VCaP (cell line): ENCODE results near the gene FRAS1.
"Not testable (repeated sequence)": the region's sequence is repeated elsewhere in the genome, so short reads cannot be mapped to it uniquely, and the experiment has no call there.

Experiments used
- H3K27ac ChIP-seq: fragments of 450-650 bp; 2 replicates; pipeline ENCODE4 v1.5.1; 2017
- TF ChIP-seq, protein P1 (sequence below): fragments of 450-650 bp; conservative IDR thresholded peaks from 2 replicates; pipeline ENCODE4 v1.5.1; 2017; ENCODE audit warnings: mild to moderate bottlenecking, moderate library complexity

Gene FRAS1

DNA sequence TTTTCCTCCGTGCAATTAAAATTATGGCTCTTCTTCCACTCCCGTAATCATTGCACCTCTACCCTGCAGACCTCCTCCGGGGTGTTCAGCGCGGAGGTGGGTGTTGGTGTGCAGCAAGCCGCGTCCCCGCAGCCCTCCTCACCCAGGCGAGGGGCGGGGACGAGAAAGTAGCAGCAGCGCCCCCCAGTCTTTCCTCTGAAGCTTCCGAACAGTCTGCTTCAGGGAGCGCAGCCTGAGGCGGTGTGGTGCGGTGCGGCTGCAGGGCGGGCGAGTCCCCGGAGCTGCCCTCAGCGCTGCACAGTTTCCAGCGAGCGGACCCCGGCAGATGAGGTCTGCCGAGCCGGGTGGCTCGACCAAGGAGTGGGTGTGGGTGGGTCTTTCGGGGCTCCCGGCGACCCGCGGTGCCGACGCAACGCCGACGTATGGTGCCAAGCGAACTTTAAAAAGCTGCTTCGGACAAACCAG, at the start of gene FRAS1:
Gene FRAS1, plus strand, starts transcription at position 189 of the 465 bp plus-strand sequence. CDS start 687 bp downstream, outside the sequence.
- TF ChIP-seq, protein P1, sequence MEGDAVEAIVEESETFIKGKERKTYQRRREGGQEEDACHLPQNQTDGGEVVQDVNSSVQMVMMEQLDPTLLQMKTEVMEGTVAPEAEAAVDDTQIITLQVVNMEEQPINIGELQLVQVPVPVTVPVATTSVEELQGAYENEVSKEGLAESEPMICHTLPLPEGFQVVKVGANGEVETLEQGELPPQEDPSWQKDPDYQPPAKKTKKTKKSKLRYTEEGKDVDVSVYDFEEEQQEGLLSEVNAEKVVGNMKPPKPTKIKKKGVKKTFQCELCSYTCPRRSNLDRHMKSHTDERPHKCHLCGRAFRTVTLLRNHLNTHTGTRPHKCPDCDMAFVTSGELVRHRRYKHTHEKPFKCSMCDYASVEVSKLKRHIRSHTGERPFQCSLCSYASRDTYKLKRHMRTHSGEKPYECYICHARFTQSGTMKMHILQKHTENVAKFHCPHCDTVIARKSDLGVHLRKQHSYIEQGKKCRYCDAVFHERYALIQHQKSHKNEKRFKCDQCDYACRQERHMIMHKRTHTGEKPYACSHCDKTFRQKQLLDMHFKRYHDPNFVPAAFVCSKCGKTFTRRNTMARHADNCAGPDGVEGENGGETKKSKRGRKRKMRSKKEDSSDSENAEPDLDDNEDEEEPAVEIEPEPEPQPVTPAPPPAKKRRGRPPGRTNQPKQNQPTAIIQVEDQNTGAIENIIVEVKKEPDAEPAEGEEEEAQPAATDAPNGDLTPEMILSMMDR: no peak; the same call in 1 of the 2 replicates
- peak within 1 kb of the TSS; percentile 99 for H3K27ac ChIP-seq

GRCh38 chr4:78011003-78011402, 46.1 kb upstream of the FRAS1 start:
- not testable (repeated sequence) for H3K27ac ChIP-seq

DNA sequence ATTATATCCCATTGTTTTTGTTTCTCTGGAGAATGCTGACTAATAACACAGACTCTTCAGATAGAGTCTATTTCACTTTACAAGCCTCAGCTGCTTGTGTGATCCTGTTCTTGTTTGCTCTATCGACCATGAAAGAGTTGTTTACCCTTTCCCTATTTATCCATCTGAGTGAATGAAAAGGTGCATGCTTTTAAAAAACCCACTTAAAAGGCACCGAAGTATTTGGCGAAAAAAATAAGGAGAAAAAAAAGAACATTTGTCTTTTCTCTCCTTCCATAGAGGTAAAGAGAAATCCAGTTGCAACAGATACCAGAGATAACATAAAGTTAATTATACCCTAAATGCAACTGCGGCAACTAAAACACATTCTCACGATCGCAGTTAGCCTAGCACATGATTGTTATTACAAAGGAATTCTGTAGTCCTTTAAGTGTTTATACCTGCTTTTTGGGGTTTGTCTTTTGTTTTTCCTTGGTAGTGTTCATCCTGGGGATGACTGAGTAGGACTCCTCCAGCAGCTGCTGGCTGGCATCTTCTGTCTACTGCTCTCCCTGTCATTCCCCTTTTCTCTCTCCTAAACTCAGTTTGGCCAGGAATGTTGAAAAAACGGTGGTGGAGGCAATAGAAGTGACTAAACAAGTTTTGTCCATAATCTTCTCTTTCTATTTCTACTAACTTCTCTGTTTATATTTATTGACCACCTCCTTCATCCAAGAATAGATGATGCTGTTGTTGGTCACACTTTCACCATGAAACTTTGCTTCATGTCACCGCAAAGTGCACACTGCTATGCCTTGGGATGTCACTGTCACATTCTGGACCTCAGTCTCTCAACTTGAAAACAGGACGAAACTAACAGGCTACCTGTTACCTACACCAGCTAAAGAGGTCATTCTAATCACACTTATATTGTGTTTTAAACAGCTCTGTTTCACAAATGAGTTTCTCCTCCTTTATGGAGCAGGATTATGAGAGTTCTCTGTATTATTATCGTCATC, 41.9 kb upstream of the FRAS1 start:
- H3K27ac ChIP-seq: peak overlapping the region; percentile 49
- TF ChIP-seq, protein P1: no peak

DNA sequence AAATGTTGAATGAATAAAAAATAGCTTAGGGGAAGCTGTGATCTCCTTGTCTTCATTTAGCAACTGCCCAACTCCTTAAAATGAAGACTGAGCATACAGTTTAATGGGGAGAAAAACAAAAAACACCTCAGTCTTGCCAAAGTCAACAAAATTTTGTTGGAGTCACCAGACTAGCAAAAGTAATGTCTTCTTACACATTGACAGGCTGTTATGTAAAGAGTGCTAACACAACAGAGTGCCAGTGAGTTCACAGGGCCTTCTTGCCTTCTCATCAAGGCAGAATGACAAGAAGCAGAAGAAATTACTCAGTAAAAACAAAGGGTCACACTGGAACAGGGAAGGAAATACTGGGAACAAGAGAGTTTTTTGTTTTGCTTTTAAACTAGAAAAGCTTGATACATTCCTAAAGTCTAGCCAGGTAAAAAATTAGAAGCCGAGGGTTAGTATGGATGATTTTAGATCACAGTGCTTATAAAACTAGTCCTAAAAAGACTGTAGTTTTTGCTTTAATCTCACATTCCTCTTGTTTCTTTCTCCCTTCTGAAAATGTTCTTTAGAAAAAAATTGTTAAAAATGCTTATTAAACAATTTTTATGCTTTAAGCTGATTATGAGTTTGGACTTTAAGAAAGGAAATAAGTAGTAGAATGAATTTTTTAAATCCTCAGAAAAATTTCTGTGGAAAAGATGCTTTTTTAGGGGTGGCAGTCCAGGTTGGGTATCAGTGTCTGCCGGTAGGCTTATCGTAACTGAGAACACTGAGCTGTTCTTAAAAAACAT, 38.7 kb upstream of the FRAS1 start:
- peak overlapping the region; percentile 51 for H3K27ac ChIP-seq
- TF ChIP-seq, protein P1: no peak

GRCh38 chr4:78019414-78019813, 37.7 kb upstream of the FRAS1 start:
- no peak overlapping the region for H3K27ac ChIP-seq
- TF ChIP-seq, protein P1: no peak

DNA sequence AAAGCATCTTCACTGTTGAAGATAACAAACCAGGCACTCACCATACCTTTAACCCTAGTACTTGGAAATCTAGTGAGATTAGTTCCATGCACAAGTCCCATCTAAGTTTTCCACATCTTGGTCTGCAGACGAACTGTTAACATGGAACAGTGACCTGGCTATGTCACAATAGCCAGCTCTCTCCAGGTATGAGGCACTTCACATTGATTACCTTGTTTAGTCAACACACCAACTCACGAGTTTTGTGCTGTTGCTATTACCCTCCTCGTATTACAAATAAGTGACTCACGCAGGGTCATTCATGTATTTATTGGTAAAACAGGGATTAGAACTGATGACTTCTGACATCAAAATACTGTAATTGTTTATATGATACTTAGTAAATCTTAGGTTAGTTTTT, 36.4 kb upstream of the FRAS1 start:
- H3K27ac ChIP-seq: no peak overlapping the region
- TF ChIP-seq, protein P1: no peak

GRCh38 chr4:78022517-78022916, 34.6 kb upstream of the FRAS1 start:
- H3K27ac ChIP-seq: no peak overlapping the region
- TF ChIP-seq, protein P1: peak; percentile 63
